Upper lobe of right lung (tissue), 1 donor: ENCODE measurements around the gene PROS1. TPM values are rescaled to one million over a fixed set of nuclear protein-coding genes. Genes with fewer than 3 reads are reported as not detected.
"Not testable (repeated sequence)": the region's sequence is repeated elsewhere in the genome, so short reads cannot be mapped to it uniquely, and the experiment has no call there.

Experiments
- ATAC-seq: fragments of 200-7000 bp; cut with Tn5 transposase; one replicate; pipeline ENCODE4 v1.9.1; 2020; ENCODE audit warnings: mild to moderate bottlenecking, moderate library complexity
- DNase-seq: peaks from one replicate; pipeline ENCODE4 v3.0.0-alpha.2; 2020
- H3K27ac ChIP-seq: fragments of 200-600 bp; one replicate; pipeline ENCODE4 v1.8.0; 2022
- H3K27me3 ChIP-seq: fragments of 200-600 bp; one replicate; pipeline ENCODE4 v1.8.0; 2022; ENCODE audit warnings: mild to moderate bottlenecking
- H3K36me3 ChIP-seq: fragments of 200-600 bp; one replicate; pipeline ENCODE4 v1.8.0; 2022
- H3K4me1 ChIP-seq: fragments of 200-600 bp; one replicate; pipeline ENCODE4 v1.8.0; 2022
- H3K4me3 ChIP-seq: fragments of 200-600 bp; one replicate; pipeline ENCODE4 v1.8.0; 2022; ENCODE audit warnings: mild to moderate bottlenecking
- H3K9me3 ChIP-seq: fragments of 200-600 bp; one replicate; pipeline ENCODE4 v1.8.0; 2022
- intact Hi-C: fragments of 100-400 bp; cut with DNase I; formaldehyde crosslinking; loops from one replicate; pipeline ENCODE4 v1.11.0; 2022
- total RNA-seq: library from RNA; stranded (reverse); fragmentation: NEBNext Ultra II Directional; extraction: Animal tissue kit (Norgen Biotek cat#: 25700); gene quantifications from one replicate; pipeline ENCODE4 v1.2.1, GENCODE V29; 2021
- TF ChIP-seq, protein P1 (sequence below): fragments of 200-600 bp; IDR thresholded peaks from one replicate; pipeline ENCODE4 v1.8.0; 2022; ENCODE audit warnings: antibody characterized with exemption
- donor health status: DM: no; HTN: yes; CAD: no; lungs with severe emphysema.

The PROS1 gene
- total RNA-seq, 1 donor from 2014 or later = 70.5 TPM

- no peak overlapping the region for H3K27ac ChIP-seq
- no peaks in the 10 kb centered on the region for H3K4me1 ChIP-seq
- no peak for DNase-seq
- H3K4me3 ChIP-seq = no peak overlapping the region
- TF ChIP-seq, protein P1, sequence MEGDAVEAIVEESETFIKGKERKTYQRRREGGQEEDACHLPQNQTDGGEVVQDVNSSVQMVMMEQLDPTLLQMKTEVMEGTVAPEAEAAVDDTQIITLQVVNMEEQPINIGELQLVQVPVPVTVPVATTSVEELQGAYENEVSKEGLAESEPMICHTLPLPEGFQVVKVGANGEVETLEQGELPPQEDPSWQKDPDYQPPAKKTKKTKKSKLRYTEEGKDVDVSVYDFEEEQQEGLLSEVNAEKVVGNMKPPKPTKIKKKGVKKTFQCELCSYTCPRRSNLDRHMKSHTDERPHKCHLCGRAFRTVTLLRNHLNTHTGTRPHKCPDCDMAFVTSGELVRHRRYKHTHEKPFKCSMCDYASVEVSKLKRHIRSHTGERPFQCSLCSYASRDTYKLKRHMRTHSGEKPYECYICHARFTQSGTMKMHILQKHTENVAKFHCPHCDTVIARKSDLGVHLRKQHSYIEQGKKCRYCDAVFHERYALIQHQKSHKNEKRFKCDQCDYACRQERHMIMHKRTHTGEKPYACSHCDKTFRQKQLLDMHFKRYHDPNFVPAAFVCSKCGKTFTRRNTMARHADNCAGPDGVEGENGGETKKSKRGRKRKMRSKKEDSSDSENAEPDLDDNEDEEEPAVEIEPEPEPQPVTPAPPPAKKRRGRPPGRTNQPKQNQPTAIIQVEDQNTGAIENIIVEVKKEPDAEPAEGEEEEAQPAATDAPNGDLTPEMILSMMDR = peak; percentile 17
- no peaks in the 10 kb centered on the region for H3K27me3 ChIP-seq
- peak; percentile 60 for ATAC-seq
- H3K9me3 ChIP-seq = no peaks in the 10 kb centered on the region
- no peaks in the 10 kb centered on the region for H3K36me3 ChIP-seq
- intact Hi-C loops = no loop called here
These were observed 67.5 kb downstream of the PROS1 start for GRCh38 chr3:93906245-93906644.

DNA sequence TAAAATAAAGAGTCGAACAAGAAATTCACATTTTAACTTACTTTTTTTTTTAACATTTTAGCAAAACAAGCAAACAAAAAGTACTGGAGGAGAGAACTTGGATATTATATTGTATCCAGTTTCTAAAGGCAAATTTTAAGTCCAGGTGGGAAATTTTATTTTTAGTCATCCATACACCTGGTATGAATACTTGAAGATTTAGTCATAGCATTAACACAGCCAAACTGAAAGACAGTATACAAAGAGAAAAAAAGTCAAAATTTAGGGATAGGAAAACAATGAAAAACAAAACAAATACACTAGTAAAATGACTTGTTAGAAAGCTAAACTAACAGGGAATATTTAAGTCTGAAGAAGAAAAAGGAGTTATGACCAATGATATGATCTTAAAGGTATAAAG is 69.1 kb downstream of the PROS1 start:
- H3K27me3 ChIP-seq = no peaks in the 10 kb centered on the region
- no peaks in the 10 kb centered on the region for H3K36me3 ChIP-seq
- TF ChIP-seq, protein P1 = no peak
- no peak overlapping the region for H3K4me3 ChIP-seq
- intact Hi-C loops = no loop called here
- H3K27ac ChIP-seq = no peak overlapping the region
- no peaks in the 10 kb centered on the region for H3K9me3 ChIP-seq
- DNase-seq (no peak), ATAC-seq (no peak)
- no peaks in the 10 kb centered on the region for H3K4me1 ChIP-seq

GRCh38 chr3:93878250-93879017 is 95.3 kb downstream of the PROS1 start:
- H3K27me3 ChIP-seq, H3K27ac ChIP-seq, H3K4me3 ChIP-seq, intact Hi-C loops, H3K4me1 ChIP-seq, H3K36me3 ChIP-seq, H3K9me3 ChIP-seq, ATAC-seq, DNase-seq: not testable (repeated sequence)

DNA sequence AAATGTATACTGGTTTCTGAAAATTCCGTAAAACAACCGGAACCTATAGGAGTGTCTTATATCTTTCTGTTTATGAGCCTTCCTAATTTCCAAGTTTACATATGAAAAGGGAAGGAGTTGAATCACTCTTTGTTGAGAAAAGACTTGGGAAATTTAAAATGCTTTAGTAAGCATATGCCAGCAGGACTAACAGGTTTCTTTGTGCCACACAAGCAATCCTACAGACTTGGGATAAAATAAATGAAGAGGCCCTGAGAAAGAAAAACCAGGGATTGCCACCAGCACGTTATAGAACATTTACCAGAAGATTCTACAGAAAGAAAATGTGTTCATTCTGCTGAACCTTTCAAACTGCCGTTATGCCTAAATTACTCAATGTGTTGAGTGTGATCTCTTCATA is 96.3 kb downstream of the PROS1 start:
- intact Hi-C loops, ATAC-seq, H3K9me3 ChIP-seq, H3K36me3 ChIP-seq, H3K27me3 ChIP-seq, DNase-seq, H3K27ac ChIP-seq, H3K4me1 ChIP-seq, H3K4me3 ChIP-seq: not testable (repeated sequence)

GRCh38 chr3:93873412-93873811 is 100.3 kb downstream of the PROS1 start:
- H3K36me3 ChIP-seq, intact Hi-C loops, H3K27me3 ChIP-seq, H3K27ac ChIP-seq, H3K9me3 ChIP-seq, DNase-seq, H3K4me3 ChIP-seq, ATAC-seq, H3K4me1 ChIP-seq: not testable (repeated sequence)

DNA sequence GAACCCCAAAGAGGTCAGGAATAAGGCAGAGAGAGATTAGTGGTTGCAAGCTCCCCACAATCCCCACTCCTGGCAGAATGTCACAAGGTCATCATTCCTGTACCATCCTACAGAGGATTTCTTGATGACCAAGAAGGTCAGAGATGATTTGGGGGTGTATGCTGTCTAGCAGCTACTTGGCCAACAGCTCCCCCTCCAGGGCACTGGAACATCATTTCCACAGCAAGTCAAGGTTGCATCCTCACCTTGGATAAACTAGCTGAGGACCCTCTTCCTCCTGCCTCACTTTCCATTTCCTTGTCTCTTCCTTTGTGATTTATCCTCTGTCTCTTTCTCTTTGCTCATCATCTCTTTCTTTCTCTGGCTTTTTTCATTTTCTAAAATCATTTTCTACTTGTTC is 106.3 kb downstream of the PROS1 start:
- H3K9me3 ChIP-seq = no peaks in the 10 kb centered on the region
- H3K4me1 ChIP-seq = no peaks in the 10 kb centered on the region
- intact Hi-C loops = no loop called here
- H3K27ac ChIP-seq = no peak overlapping the region
- ATAC-seq (no peak), DNase-seq (no peak)
- no peak overlapping the region for H3K4me3 ChIP-seq
- TF ChIP-seq, protein P1 = no peak
- H3K36me3 ChIP-seq = no peaks in the 10 kb centered on the region
- no peaks in the 10 kb centered on the region for H3K27me3 ChIP-seq

DNA sequence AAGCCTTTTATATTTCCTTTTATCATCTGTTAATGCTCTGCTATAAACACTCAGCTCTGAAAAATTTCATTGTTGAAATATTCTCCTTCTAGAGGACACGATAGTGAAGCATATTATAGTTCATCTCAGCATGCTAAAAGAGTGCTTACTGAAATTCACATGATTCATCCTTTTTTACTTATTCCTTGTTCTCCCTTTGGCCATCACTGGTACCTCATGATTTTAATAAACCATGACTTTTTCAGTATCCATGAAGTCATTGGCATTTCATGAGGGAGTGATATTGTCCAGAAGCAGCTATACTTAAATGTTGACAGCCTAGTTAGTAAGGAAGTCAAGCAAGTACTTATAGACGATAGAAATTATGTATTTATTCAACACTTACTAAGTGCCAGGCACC is 112.7 kb downstream of the PROS1 start:
- TF ChIP-seq, protein P1 = no peak
- ATAC-seq = no peak
- Histone ChIP-seq H3K27ac (no peak overlapping the region), H3K27me3 (no peaks in the 10 kb centered on the region), H3K4me3 (no peak overlapping the region), H3K4me1 (no peaks in the 10 kb centered on the region), H3K9me3 (no peaks in the 10 kb centered on the region), H3K36me3 (no peaks in the 10 kb centered on the region)
- DNase-seq = no peak
- intact Hi-C loops = no loop called here
